NB4 (cell line): ENCODE measurements around the gene ZNF318.

ENCODE experiments used
- CTCF ChIP-seq: IDR thresholded peaks from one replicate; pipeline ENCODE4 v1.5.1; 2012; ENCODE audit warnings: low read depth, low read length
- MAX ChIP-seq: IDR thresholded peaks from 2 replicates; pipeline ENCODE4 v1.6.1; 2011; ENCODE audit warnings: low read depth, low read length
- POLR2A ChIP-seq: IDR thresholded peaks from 2 replicates; pipeline ENCODE4 v1.6.1; 2011; ENCODE audit warnings: mild to moderate bottlenecking; ENCODE audit not compliant: insufficient read length; ENCODE audit errors: extremely low read depth

- TF ChIP-seq CTCF (no peak), MAX (no peak), POLR2A (no peak)
These were observed 9.6 kb downstream of the ZNF318 start for GRCh38 chr6:43359831-43360230.
